GM18909 (cell line): ENCODE data around the gene HSD3B1.
A peak's percentile ranks its signal among the peaks of the same experiment; 100 is the strongest.
"Not testable (repeated sequence)": the region's sequence is repeated elsewhere in the genome, so short reads cannot be mapped to it uniquely, and the experiment has no call there.

Experiments
- ATAC-seq: cut with Tn5 transposase; IDR thresholded peaks from one replicate; pipeline ENCODE4 v1.9.1; 2021; ENCODE audit warnings: mild to moderate bottlenecking; ENCODE audit not compliant: unreplicated experiment, poor library complexity

Gene HSD3B1

DNA sequence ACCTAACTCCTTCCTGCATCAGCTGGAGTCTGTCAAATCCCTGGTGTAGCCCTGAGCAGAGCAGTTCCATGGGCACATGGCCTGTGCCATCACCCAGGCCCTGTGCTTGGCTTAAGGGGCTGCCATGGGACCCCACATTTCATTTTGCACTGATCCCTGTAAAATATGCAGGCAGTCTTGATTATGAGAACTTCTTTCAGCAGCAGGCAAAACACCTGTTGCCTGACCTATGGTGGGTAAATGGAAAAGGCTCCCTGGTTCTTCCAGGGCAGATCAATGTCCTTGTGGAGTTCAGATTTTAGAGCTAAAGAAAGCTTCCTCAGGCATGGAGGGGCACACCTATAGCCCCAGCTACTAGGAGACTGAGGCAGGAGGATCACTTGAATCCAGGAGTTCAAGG, 44.2 kb downstream of the HSD3B1 start:
- ATAC-seq: no peak

DNA sequence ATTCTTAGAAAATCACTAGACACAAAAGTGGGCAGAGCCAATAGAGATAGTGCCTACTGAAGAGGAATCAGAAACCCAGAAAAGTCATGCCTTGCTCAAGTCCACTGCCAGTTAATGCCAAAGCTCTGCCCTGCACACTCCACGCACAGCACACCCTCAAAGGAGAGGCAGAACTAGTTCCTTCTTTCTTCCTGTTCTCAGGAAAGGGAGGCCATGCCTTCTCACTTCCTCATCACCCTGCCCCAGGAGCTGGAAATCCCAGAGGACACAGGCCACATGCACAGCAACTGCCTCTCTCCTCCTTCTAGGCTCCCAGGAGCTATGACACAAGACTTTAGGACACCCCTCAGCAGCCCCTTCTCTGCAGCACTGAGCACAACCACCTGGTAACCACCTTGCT, 45.6 kb downstream of the HSD3B1 start:
- ATAC-seq: not testable (repeated sequence)

DNA sequence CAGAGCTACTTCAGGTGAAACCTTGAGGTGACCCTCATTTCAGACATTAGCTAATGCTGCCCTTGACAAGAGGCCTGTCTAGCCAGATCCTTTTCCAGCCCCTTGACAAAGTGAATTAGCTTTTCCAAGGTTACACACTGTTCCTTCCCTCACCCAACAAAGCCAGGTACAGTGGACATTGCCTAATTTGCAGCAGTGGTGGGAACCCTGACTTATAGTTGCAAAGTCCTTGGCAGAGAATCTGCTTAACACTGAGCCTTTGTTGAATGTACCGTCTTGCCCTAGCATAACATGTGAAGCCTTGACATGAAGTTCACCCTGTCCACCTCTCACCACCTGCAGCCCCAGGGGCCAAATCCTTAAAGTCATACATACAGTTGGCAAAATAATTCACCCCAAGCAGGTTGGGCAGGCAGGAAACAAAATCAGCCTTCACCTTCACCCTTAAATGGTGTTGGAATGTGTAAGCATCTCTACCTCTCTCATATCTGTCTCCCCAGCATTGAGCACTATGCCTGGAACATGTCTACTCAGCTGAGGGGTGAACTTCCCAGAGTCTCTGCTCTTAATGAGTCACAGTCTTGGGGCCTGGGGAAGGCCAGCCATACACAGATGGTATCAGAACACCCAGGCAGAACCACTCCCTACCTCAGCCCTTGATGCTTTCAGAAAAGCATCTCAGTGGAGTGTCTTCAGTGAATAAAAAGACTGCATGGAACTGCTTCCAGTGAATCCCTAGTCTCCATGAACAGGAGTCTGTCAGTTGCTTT, 46.5 kb downstream of the HSD3B1 start:
- not testable (repeated sequence) for ATAC-seq

DNA sequence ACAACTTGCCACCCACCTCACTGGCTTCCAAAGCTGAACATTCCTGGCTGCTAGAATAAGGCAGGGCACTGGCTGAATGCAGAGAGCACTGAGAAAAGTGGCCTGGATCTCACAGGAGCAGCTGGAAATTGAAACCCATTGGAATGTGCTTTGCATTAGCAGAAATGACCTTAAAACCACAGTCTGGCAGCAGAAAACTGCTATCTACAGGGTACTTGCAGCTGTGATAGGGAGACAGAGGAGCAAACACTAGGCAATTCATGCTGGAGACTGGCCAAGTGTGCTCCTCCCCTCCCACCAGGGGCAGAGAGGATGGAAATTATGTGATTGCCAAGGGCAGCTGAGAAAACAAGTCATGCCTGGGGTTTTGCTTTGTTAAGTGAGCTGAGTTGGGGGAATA, 47.2 kb downstream of the HSD3B1 start:
- no peak for ATAC-seq

DNA sequence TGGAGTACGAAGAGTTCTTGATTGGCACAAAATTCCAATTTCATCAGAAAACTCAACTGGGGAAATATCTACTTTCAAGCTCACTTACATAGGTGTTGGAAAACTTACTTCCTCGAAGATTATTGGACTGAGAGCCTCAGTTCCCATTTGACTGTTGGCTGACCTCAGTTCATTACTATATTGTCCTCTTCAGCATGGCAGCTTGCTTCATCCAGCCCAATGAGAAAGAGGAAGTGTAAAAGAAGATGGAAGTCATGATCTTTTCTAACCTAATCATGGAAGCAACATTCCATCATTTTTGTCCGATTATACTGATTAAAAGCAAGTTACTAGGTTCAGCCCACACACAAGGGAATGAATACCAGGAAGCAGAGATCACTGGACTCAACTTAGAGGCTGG, 49.4 kb downstream of the HSD3B1 start:
- ATAC-seq: no peak

DNA sequence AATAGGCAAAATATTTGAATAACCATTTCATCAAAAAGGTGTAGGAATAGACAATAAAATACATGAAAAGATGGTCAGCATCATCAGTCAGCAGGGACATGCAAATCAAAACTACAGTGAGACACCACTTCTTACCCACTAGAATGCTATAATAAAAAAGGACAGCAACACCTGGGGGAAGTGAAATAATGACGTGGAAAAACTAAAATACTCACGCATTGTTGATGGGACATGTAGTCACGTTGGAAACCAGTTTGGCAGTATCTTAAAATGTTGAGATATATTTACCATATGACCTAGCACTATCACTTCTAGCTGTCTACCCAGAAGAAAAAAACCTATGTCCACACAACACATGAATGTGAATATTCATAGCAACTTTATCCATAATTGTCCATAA, 53.4 kb downstream of the HSD3B1 start:
- ATAC-seq: not testable (repeated sequence)

DNA sequence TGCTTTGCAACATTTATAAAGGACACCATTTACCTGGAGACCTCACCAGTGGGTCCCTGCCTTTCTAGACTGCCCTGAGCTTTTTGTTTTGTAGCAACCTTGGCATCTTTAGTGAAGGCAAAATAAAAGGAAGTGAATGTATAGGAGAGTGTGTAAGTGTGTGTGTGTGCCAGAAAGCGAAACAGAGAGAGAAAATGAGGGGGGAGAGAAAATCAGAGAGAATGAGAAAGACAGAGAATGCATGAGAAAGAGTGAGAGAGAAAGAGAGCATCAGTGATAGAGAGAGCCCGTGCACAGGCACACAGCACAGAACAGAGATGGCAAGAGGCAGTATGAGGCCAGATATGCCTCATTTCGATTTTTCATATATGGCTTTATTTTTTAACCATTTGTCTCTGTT, 57.5 kb downstream of the HSD3B1 start:
- ATAC-seq: peak; percentile 62
